HG02623 (cell line): ENCODE measurements around the gene LDAF1.
"Not testable (repeated sequence)": the region's sequence is repeated elsewhere in the genome, so short reads cannot be mapped to it uniquely, and the experiment has no call there.

ENCODE experiments used
- ATAC-seq: cut with Tn5 transposase; IDR thresholded peaks from one replicate; pipeline ENCODE4 v1.9.1; 2021; ENCODE audit warnings: moderate library complexity; ENCODE audit not compliant: unreplicated experiment

Gene LDAF1

GRCh38 chr16:21161211-21161610, 2.7 kb downstream of the LDAF1 start:
- ATAC-seq: no peak

GRCh38 chr16:21162661-21163151, 4.2 kb downstream of the LDAF1 start:
- ATAC-seq: no peak

GRCh38 chr16:21163576-21163975, 5.1 kb downstream of the LDAF1 start:
- no peak for ATAC-seq

GRCh38 chr16:21164521-21165168, 6.2 kb downstream of the LDAF1 start:
- ATAC-seq: no peak

DNA sequence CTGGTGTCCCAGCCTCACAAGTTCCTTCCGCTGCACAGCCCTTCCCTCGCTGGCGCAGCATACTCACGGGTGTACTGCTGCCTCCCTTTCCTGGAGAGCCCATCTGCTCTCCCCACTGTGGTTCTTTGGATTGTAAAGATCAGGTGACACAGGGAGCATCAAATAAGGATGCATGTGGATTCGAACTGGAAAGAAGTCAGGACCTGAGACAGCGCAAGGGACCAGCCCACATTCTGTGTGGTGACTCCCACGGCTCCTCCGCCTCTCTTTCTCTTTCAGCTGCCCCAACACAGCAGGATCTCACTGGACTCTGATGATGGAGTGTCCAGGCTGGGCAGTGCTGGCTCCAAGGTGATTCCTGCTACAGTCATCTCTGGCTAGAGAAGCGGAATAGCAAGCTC, 8.1 kb downstream of the LDAF1 start:
- no peak for ATAC-seq

DNA sequence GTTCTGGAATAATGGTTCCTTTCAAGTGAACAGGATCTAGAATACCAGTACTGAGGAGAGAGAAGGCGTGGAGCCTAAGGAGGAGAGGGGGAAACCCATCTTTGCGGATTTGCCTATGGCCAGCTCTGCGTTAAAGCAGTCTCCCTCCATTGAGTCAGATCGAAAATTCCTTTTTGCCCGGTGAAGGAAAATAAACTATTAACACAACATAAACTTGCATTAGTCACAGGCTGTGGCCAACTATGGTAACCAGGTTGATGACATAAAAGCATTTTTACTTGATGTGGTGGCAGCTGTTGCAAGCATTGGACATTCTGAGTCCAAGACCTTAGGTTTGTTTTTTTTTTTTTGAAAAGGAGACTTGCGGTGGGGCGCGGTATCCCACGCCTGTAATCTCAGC, 8.9 kb downstream of the LDAF1 start:
- ATAC-seq: no peak

DNA sequence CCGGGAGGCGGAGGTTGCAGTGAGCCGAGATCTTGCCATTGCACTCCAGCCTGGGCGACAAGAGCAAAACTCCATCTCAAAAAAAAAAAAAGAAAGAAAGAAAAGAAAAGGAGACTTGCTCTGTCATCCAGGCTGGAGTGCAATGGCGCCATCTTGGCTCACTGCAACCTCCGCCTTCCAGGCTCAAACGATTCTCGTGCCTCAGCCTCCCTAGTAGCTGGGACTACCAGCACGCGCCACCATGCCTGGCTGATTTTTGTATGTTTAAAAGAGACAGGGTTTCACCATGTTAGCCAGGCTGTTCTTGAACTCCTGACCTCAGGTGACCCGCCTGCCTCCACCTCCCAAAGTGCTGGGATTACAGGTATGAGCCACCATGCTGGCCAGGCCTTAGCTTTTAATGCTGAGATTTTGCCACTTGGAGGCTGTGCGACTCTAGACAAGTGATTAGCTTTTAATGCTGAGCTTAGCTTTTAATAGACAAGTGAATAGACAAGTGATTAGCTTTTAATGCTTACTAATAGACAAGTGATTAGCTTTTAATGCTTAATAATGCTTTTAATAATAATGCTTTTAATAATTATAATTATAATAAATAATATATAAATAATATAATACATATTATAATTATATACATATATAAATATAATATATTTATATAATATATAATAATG, 9.6 kb downstream of the LDAF1 start:
- no peak for ATAC-seq

DNA sequence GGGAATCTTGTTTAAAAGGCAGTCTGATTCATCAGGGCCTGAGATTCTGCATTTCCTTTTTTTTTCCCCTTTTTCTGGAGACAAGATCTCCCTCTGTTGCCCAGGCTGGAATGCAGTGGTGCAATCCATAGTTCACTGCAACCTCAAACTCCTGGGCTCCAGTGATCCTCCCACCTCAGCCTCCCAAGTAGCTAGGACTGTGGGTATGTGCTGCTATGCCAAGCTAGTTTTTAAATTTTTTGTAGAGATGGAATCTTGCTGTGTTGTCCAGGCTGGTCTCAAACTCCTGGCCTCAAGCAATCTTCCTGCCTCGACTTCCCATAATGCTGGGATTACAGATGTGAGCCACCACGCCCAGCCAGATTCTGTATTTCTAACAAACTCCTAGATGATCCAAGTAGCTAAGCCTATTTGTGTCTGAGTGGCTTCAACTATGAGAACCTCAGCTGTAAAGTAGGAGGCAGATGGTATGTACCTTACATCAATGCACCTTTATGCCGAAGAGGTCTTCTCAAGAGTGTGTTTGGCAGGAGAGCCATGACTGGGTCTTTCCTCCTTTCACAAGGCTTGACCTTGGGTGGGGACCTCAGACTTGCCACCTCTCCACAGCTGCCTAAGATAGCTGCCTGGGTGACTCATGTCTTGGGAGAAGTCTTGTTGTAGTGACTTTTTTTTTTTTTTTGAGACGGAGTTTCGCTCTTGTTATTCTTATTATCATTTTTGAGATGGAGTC, 10.9 kb downstream of the LDAF1 start:
- ATAC-seq: no peak

GRCh38 chr16:21170116-21170515, 11.6 kb downstream of the LDAF1 start:
- ATAC-seq: not testable (repeated sequence)

DNA sequence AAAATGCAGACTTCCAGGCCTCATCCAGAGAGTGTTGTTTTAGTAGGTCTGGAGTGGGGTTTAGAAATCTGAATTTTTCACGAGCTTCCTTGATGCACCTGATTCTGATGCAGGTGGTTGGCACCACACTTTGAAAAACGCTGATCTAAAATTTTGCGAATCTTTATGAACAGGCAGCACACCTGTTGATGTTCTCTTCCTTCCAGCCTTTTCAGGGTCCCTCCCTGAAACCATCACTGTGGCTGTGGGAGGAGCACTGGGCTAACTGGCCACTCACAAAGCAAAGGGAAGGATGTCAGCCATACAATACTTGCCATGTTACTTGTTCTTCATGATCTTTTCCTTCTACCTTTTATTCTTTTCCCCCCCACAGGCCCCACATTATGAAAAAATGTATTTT, 14.2 kb downstream of the LDAF1 start:
- ATAC-seq: no peak

- no peak for ATAC-seq
These were observed 16.9 kb downstream of the LDAF1 start for GRCh38 chr16:21175397-21175796.

GRCh38 chr16:21179126-21179982, 20.9 kb downstream of the LDAF1 start:
- no peak for ATAC-seq

DNA sequence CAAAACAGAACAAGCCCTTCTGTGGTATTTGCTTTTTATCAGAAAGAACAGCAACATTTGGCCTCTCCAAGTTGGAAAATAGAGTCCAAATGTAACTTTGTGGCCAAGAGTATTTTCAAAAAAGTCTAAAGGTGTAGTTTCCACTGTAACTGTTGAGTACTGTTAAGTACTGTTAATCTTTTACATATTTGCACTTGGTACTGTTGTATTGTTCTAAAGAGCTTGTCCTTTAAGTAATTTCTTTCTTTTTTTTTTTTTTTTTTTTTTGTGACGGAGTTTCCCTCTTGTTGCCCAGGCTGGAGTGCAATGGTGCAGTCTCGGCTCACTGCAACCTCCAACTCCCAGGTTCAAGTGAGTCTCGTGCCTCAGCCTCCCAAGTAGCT, 21.5 kb downstream of the LDAF1 start:
- ATAC-seq: no peak

GRCh38 chr16:21183995-21184394, 25.5 kb downstream of the LDAF1 start:
- no peak for ATAC-seq

GRCh38 chr16:21184834-21185233, 26.4 kb downstream of the LDAF1 start:
- no peak for ATAC-seq

- no peak for ATAC-seq
These were observed 27.3 kb downstream of the LDAF1 start for GRCh38 chr16:21185659-21186325.

GRCh38 chr16:21186326-21186691, 27.8 kb downstream of the LDAF1 start:
- ATAC-seq: no peak

DNA sequence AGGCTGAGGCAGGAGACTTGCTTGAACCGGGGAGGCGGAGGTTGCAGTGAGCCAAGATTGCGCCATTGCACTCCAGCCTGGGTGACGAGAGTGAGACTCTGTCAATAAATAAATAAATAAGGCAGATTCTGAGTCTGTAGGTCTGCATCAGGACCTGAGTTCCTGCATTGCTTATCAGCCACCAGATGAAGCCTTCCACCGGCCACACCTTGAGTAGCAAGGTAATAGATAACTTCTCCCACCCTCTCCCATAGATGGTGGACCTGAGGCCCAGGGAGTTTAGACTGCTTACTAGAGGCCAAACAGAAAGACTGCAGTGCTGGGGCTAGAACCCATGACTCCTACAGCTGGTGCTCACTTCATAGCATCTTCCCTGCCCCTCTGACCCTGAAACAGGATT, 30.8 kb downstream of the LDAF1 start:
- no peak for ATAC-seq

DNA sequence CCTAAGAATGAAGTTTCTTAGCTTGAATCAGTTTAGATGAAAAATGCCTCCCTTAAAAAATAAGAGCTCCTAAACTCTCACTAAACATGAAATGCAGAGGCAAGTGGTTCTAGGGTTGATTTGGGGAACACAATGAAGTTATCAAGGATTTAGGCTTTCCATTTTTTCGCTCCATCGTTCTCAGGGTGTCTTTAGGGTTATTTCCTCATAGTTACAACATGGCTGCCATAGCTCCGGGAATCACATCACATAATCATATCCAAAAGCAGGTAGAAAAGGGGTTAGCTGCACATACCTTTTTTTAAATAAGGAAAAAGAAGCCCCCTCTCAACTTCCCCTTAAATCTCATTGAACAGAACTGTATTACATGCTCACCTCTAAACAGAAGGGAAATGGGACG, 31.5 kb downstream of the LDAF1 start:
- ATAC-seq: no peak

GRCh38 chr16:21190599-21190998, 32.1 kb downstream of the LDAF1 start:
- ATAC-seq: no peak

GRCh38 chr16:21192991-21193390, 34.5 kb downstream of the LDAF1 start:
- ATAC-seq: no peak
